ENCODE results near the gene DNAH3. TPM values are rescaled to one million over a fixed set of nuclear protein-coding genes. Genes with fewer than 3 reads are reported as not detected.

Gene DNAH3
- total RNA-seq, 1 experiment from 2014 or later = 0.24 TPM

DNA sequence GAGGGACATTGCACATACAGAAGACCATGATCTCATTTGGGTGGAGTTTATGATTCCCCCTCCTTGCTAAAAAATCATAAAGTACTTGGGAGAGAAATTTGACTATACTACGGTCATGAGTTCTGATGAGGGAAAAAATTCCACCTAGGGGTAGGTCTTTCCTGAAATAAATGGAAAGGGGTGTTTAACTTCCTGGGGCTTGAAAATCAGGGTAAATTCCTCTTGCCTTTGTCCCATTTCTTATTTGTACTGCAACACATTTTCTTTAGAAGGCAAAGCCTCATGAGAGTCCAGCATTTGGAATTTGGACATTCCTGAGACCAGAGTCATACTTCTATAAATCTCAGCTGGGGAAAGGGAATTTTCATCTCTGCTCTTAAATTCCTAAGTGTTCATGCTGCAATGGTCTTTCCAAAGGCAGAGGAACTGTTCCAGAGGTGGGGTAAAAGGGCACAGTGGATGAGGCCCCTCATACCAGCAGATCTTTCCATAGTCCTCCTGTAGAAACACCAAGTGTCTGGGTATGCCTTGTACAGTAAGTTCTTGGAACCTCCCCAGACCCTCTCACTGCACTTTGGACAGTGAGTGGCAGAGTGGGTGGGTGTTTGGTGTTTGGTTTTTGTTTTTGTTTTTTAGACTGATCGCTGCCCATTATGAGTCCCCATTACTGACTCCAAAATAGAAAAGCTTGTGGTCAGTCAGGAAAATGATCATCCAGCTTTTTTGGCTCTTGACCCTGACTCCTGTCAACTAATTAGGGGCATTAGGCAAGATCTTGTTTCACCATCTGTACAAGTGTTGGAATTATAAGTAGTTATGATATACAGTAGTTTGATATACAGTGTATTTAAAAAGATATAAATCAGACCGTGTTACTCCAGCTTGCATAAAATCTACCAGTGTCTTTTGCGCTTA, 244.0 kb downstream of the DNAH3 start:
- Histone ChIP-seq H3K4me1 (ENCODE audit: insufficient read depth, low read length) (no peaks in the 10 kb centered on the region), H3K23me2 (ENCODE audit: insufficient read length, low read depth, low read length, poor library complexity, severe bottlenecking) (peaks cover 4% of the 10 kb centered on the region), H2BK5ac (ENCODE audit: insufficient read length, low read length) (no peak overlapping the region), H3K18ac (ENCODE audit: insufficient read length, low read depth, low read length) (no peak overlapping the region), H2BK20ac (ENCODE audit: low read depth, low read length, poor library complexity, severe bottlenecking) (no peak overlapping the region), H2BK15ac (ENCODE audit: low read depth, low read length) (no peak overlapping the region), H4K8ac (replicated peaks; ENCODE audit: insufficient read length, low read depth, low read length) (no peak overlapping the region), H2AFZ (ENCODE audit: low read length) (no peak overlapping the region), H3K27me3 (ENCODE audit: insufficient read depth, low read length) (no peaks in the 10 kb centered on the region), H2BK120ac (ENCODE audit: low read depth, low read length, poor library complexity, severe bottlenecking) (no peak overlapping the region), H3T11ph (ENCODE audit: low read length) (no peak overlapping the region), H4K20me1 (ENCODE audit: control insufficient read depth, insufficient read depth, insufficient read length) (no peaks in the 10 kb centered on the region), H4K91ac (ENCODE audit: insufficient read length, low read depth, low read length) (no peak overlapping the region), H2BK12ac (ENCODE audit: insufficient read length, low read depth, low read length) (no peak overlapping the region), H4K5ac (ENCODE audit: insufficient read length, low read depth, low read length) (no peak overlapping the region), H3K79me2 (ENCODE audit: insufficient read depth, low read length) (no peaks in the 10 kb centered on the region), H3K27ac (ENCODE audit: insufficient read length, low read depth, low read length) (no peak overlapping the region), H2AK5ac (ENCODE audit: insufficient read length, low read length) (no peak overlapping the region), H3K4ac (ENCODE audit: low read depth, low read length) (no peak overlapping the region), H3K14ac (ENCODE audit: insufficient read depth, low read length) (no peak overlapping the region), H3K9me3 (ENCODE audit: control insufficient read depth, low read depth, low read length) (no peaks in the 10 kb centered on the region), H3K56ac (ENCODE audit: insufficient read length, low read depth, low read length) (no peak overlapping the region), H3K4me2 (ENCODE audit: insufficient read depth, insufficient read length, low read length) (no peak overlapping the region), H3K9ac (ENCODE audit: extremely low read depth, insufficient read length, low read length) (no peak overlapping the region), H3K79me1 (ENCODE audit: insufficient read depth, low read depth, low read length, poor library complexity, severe bottlenecking) (no peaks in the 10 kb centered on the region), H3K23ac (ENCODE audit: insufficient read length, low read depth, low read length) (no peak overlapping the region)
- TF ChIP-seq, protein P1, sequence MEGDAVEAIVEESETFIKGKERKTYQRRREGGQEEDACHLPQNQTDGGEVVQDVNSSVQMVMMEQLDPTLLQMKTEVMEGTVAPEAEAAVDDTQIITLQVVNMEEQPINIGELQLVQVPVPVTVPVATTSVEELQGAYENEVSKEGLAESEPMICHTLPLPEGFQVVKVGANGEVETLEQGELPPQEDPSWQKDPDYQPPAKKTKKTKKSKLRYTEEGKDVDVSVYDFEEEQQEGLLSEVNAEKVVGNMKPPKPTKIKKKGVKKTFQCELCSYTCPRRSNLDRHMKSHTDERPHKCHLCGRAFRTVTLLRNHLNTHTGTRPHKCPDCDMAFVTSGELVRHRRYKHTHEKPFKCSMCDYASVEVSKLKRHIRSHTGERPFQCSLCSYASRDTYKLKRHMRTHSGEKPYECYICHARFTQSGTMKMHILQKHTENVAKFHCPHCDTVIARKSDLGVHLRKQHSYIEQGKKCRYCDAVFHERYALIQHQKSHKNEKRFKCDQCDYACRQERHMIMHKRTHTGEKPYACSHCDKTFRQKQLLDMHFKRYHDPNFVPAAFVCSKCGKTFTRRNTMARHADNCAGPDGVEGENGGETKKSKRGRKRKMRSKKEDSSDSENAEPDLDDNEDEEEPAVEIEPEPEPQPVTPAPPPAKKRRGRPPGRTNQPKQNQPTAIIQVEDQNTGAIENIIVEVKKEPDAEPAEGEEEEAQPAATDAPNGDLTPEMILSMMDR (conservative IDR thresholded peaks at IDR 0.05) = no peak
- H3K27ac Mint-ChIP-seq = no peak overlapping the region
- no peaks in the 10 kb centered on the region for H3K27me3 Mint-ChIP-seq (ENCODE audit: low read depth)
- no peaks in the 10 kb centered on the region for H3K9me3 Mint-ChIP-seq
- peaks cover 0 to 8% (median 5%) of the 10 kb centered on the region in 3 experiments; a peak in 4 of 7 replicates for H3K36me3 Mint-ChIP-seq (ENCODE audit: insufficient read depth in 1 of 3, low read depth in 3 of 3)
- H3K4me1 Mint-ChIP-seq = peaks cover 31% of the 10 kb centered on the region in 2 experiments
- no peak overlapping the region for H3K4me3 Mint-ChIP-seq
- DNase-seq = no peak
- WGBS (ENCODE audit: extremely low coverage, insufficient read length, low lambda C conversion rate) = no CpG with 5 or more reads among the region's 4 CpGs

All from H9 (cell line).